NB4 (cell line): ENCODE measurements around the gene ATG2B.

Experiments used
- DNase-seq: peaks from one replicate; pipeline ENCODE4 v3.0.0; 2010; ENCODE audit warnings: low read depth
- H3K4me3 ChIP-seq: one replicate; pipeline ENCODE4 v1.5.1; 2011; ENCODE audit warnings: mild to moderate bottlenecking, low read depth, low read length, moderate library complexity
- CTCF ChIP-seq: IDR thresholded peaks from one replicate; pipeline ENCODE4 v1.5.1; 2012; ENCODE audit warnings: low read depth, low read length
- MAX ChIP-seq: IDR thresholded peaks from 2 replicates; pipeline ENCODE4 v1.6.1; 2011; ENCODE audit warnings: low read depth, low read length
- MYC ChIP-seq: IDR thresholded peaks from 2 replicates; pipeline ENCODE4 v1.6.1; 2011; ENCODE audit warnings: low read depth, low read length
- POLR2A ChIP-seq: IDR thresholded peaks from 2 replicates; pipeline ENCODE4 v1.6.1; 2011; ENCODE audit warnings: mild to moderate bottlenecking; ENCODE audit not compliant: insufficient read length; ENCODE audit errors: extremely low read depth

ATG2B gene

GRCh38 chr14:96393071-96393691 is 30.0 kb upstream of the ATG2B start:
- TF ChIP-seq MYC (no peak), MAX (no peak), POLR2A (no peak), CTCF (no peak)
- H3K4me3 ChIP-seq, result no peak overlapping the region
- DNase-seq, result no peak

GRCh38 chr14:96391293-96392118 is 28.4 kb upstream of the ATG2B start:
- DNase-seq, result peak; percentile 95
- TF ChIP-seq POLR2A (peak; percentile 69), MAX (peak; percentile 77), CTCF (no peak), MYC (0 out of 2 replicates have a peak, but pooled peaks have one; percentile 42)
- peak overlapping the region; percentile 69 for H3K4me3 ChIP-seq

- no peak for TF ChIP-seq MAX
- TF ChIP-seq MYC, result no peak
- TF ChIP-seq CTCF, result no peak
- TF ChIP-seq POLR2A, result no peak
- DNase-seq, result peak; percentile 4
- H3K4me3 ChIP-seq, result peak overlapping the region; percentile 69
Observed at GRCh38 chr14:96390965-96391292, 27.8 kb upstream of the ATG2B start.

- H3K4me3 ChIP-seq, result no peak overlapping the region
- TF ChIP-seq MYC (no peak), CTCF (no peak), MAX (no peak), POLR2A (no peak)
- DNase-seq, result no peak
Observed at GRCh38 chr14:96385385-96385784, 22.2 kb upstream of the ATG2B start.

GRCh38 chr14:96384740-96385139 is 21.6 kb upstream of the ATG2B start:
- TF ChIP-seq MAX, result no peak
- TF ChIP-seq CTCF, result no peak
- TF ChIP-seq POLR2A, result no peak
- no peak for TF ChIP-seq MYC
- no peak overlapping the region for H3K4me3 ChIP-seq
- DNase-seq, result no peak
